ENCODE results near the gene DENND4A. TPM values are rescaled to one million over a fixed set of nuclear protein-coding genes. Genes with fewer than 3 reads are reported as not detected.

DENND4A gene
- total RNA-seq, 2 experiments from 2014 or later, result 39.9 to 41.3 TPM

- no peak for DNase-seq
- Mint-ChIP-seq H3K4me3 (no peak overlapping the region), H3K9me3 (no peaks in the 10 kb centered on the region), H3K36me3 (peaks cover 20% of the 10 kb centered on the region), H3K4me1 (ENCODE audit: low read depth) (peaks cover 9% of the 10 kb centered on the region), H3K27ac (no peak overlapping the region), H3K27me3 (no peaks in the 10 kb centered on the region)
- POLR2A ChIA-PET, result interaction anchor here (0.7 kb wide), 1 partner anchor 674 kb away, joined by 6 read pairs; no protein-coding TSS in a partner anchor
- intact Hi-C loops (cut with micrococcal nuclease), result no loop called here
- CTCF ChIA-PET, result interaction anchor here (0.6 kb wide), 1 partner anchor 243 kb away, joined by 7 read pairs; no protein-coding TSS in a partner anchor
These were observed 138.1 kb downstream of the DENND4A start for GRCh38 chr15:65653801-65654521.

DNA sequence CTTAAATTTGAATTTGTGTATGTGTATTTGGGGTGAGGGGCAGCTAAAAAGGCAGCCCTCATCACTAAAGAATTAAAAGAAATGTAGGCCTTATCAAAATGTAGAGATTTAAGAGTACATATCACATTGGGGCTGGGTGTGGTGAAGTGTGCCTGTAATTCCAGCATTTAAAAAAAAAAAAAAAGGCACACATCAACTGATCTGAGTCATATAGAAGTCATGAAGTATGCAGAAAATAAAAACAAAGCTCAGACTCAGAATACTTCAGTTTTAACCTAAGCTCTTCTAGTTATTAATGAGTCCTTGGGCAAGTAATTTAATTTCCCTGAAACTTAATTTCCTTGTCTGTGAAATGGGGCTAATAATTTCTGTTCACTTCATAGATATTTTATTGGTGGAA is 138.8 kb downstream of the DENND4A start:
- Mint-ChIP-seq H3K36me3 (peaks cover 17% of the 10 kb centered on the region), H3K27me3 (no peaks in the 10 kb centered on the region), H3K27ac (no peak overlapping the region), H3K9me3 (no peaks in the 10 kb centered on the region), H3K4me1 (ENCODE audit: low read depth) (peaks cover 9% of the 10 kb centered on the region), H3K4me3 (no peak overlapping the region)
- intact Hi-C loops (cut with micrococcal nuclease), result no loop called here
- POLR2A ChIA-PET, result interaction anchor here (0.7 kb wide), 1 partner anchor 674 kb away, joined by 6 read pairs; no protein-coding TSS in a partner anchor
- DNase-seq, result no peak
- CTCF ChIA-PET, result interaction anchor here (0.6 kb wide), 1 partner anchor 244 kb away, joined by 7 read pairs; no protein-coding TSS in a partner anchor

DNA sequence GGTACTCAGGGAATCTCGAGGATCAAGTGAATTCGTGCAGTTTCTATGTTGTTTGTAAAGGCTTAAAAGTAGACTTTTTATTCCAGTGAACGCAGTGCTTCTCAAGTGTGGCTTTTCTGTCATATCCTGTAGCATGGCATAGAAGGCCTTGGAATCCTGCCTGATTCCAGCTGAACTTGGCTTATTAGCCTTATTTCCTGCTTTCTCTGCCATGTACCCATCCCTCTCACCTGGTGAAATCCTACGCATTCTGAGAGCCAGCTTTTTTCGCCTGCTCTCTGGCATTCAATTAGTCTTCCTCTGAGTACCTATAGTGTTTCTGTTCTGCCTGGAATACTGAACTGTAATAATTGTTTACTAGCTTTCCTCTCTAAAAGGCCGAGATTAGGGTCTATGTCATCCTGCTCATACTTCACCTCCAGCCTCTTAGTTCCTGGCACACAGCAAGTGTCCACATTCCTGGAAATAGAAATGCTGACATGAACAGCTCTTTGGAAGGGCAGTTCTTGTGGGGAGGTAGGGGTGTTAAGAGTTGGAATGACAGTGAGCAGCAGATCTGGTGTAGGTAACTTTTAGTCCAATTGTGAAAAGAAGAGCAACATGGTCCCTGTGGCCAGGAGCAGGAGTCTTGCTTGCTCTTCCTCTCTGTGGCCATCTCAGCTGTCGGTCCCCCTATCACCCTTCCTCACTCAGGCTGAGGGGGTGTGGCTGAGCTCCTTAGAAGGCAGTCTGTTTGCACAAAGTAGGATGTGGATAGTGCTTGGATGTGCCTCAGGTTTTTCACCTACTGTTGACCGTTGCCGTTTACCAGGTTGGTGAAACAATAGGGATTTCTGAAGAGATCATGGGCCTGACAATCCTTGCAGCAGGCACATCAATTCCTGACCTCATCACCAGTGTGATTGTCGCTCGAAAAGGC is 140.0 kb downstream of the DENND4A start:
- ChIA-PET POLR2A (no interaction called here), CTCF (interaction anchor here (1.1 to 1.2 kb wide), 2 partner anchors 14 to 39 kb away, joined by 3 read pairs; no protein-coding TSS in a partner anchor)
- Mint-ChIP-seq H3K27ac (no peak overlapping the region), H3K4me3 (no peak overlapping the region), H3K9me3 (no peaks in the 10 kb centered on the region), H3K4me1 (ENCODE audit: low read depth) (peaks cover 9% of the 10 kb centered on the region), H3K36me3 (peaks cover 17% of the 10 kb centered on the region), H3K27me3 (no peaks in the 10 kb centered on the region)
- intact Hi-C loops (cut with micrococcal nuclease), result no loop called here
- DNase-seq, result no peak

DNA sequence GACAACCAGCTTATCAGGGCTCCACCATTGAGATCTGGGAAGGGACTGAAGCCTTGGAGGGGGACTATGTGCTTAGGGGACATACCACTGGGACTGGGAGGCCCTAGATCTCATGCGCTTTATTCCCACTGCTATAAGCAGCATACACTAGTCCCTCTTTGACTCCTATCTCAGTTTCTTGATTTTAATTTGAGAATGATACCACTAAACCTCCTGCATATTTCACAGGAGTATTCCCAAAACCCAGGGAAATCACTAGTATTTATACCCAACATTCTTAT is 141.1 kb downstream of the DENND4A start:
- H3K27me3 Mint-ChIP-seq, result no peaks in the 10 kb centered on the region
- peaks cover 17% of the 10 kb centered on the region for H3K36me3 Mint-ChIP-seq
- H3K9me3 Mint-ChIP-seq, result no peaks in the 10 kb centered on the region
- no peak overlapping the region for H3K27ac Mint-ChIP-seq
- no peak for DNase-seq
- H3K4me1 Mint-ChIP-seq (ENCODE audit: low read depth), result peaks cover 9% of the 10 kb centered on the region
- ChIA-PET POLR2A (no interaction called here), CTCF (interaction anchor here (0.6 to 1.4 kb wide), 2 partner anchors 212 to 841 kb away, joined by 3 read pairs; no protein-coding TSS in a partner anchor)
- no peak overlapping the region for H3K4me3 Mint-ChIP-seq
- intact Hi-C loops (cut with micrococcal nuclease), result no loop called here

DNA sequence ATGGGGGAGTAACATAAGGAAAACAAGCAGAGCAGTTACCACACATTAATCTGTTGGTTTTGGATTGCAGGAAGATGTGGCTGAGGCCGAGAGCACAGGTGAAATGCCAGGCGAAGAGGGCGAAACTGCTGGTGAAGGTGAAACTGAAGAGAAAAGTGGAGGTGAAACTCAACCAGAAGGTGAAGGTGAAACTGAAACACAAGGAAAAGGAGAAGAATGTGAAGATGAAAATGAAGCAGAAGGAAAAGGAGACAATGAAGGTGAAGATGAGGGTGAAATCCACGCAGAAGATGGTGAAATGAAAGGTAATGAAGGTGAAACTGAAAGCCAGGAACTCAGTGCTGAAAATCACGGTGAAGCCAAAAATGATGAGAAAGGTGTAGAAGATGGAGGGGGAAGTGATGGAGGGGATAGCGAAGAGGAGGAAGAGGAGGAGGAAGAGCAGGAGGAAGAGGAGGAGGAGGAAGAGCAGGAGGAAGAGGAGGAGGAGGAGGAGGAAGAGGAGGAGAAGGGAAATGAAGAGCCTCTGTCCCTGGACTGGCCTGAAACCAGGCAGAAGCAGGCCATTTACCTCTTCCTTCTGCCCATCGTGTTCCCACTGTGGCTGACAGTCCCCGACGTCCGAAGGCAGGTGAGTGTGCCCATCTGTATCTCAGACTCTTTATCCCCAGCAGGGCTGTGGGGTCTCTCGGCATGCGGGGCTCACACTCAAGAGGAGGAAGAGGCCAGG is 141.6 kb downstream of the DENND4A start:
- CTCF ChIA-PET, result interaction anchor here (0.6 to 1.4 kb wide), 3 partner anchors 14 to 840 kb away, joined by 3 read pairs; no protein-coding TSS in a partner anchor
- intact Hi-C loops (cut with micrococcal nuclease), result no loop called here
- H3K27ac Mint-ChIP-seq, result no peak overlapping the region
- POLR2A ChIA-PET, result no interaction called here
- no peak overlapping the region for H3K4me3 Mint-ChIP-seq
- no peak for DNase-seq
- H3K4me1 Mint-ChIP-seq (ENCODE audit: low read depth), result peaks cover 9% of the 10 kb centered on the region
- H3K9me3 Mint-ChIP-seq, result no peaks in the 10 kb centered on the region
- peaks cover 16% of the 10 kb centered on the region for H3K36me3 Mint-ChIP-seq
- no peaks in the 10 kb centered on the region for H3K27me3 Mint-ChIP-seq

DNA sequence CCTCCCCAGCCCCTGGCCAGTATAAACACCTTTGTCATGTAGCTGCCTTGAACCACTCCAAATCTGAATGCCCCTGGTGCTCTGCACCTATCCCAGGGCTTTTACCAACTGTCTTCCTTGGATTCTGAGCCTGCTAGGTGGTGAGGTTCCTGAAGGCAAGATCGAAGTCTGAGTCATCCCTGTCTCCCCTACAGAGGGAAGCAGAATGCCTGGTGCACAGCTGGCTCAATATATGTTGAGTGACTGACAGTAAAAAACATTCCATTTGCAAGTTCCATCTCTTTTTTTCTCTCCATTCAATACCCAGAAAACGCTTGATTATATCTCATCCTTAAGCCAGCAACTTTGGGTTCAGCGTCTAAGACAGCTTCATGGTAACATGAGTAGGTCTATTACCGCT is 145.6 kb downstream of the DENND4A start:
- H3K27ac Mint-ChIP-seq, result no peak overlapping the region
- ChIA-PET CTCF (interaction anchor here (0.8 kb wide), 1 partner anchor 21 kb away, joined by 3 read pairs; no protein-coding TSS in a partner anchor), POLR2A (interaction anchor here (0.6 kb wide), 1 partner anchor 635 kb away, joined by 3 read pairs; no protein-coding TSS in a partner anchor)
- peaks cover 7% of the 10 kb centered on the region for H3K4me1 Mint-ChIP-seq (ENCODE audit: low read depth)
- H3K4me3 Mint-ChIP-seq, result no peak overlapping the region
- no peaks in the 10 kb centered on the region for H3K27me3 Mint-ChIP-seq
- intact Hi-C loops (cut with micrococcal nuclease), result no loop called here
- H3K36me3 Mint-ChIP-seq, result peaks cover 3% of the 10 kb centered on the region
- H3K9me3 Mint-ChIP-seq, result no peaks in the 10 kb centered on the region
- DNase-seq, result no peak

DNA sequence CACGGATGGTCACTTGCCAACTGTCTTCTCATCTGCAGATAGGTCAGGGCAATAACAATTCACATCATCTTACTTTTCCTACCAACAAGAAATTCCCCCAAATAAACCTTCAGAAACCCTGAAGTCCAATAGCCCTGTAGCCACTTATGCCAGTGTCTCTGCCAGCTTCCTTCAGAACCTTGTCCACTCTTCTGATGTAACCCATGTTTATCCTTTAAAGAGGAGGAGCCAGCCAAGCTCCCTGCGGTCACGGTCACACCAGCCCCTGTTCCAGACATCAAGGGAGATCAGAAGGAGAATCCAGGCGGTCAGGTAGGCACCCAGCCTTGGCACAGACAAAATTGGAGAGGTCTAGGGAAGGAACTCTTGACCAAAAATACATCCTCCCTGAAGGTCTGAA is 146.7 kb downstream of the DENND4A start:
- H3K9me3 Mint-ChIP-seq, result no peaks in the 10 kb centered on the region
- H3K4me3 Mint-ChIP-seq, result no peak overlapping the region
- H3K4me1 Mint-ChIP-seq (ENCODE audit: low read depth), result peaks cover 5% of the 10 kb centered on the region
- no peak overlapping the region for H3K27ac Mint-ChIP-seq
- ChIA-PET CTCF (no interaction called here), POLR2A (no interaction called here)
- peaks cover 2% of the 10 kb centered on the region for H3K36me3 Mint-ChIP-seq
- no peak for DNase-seq
- H3K27me3 Mint-ChIP-seq, result no peaks in the 10 kb centered on the region
- intact Hi-C loops (cut with micrococcal nuclease), result no loop called here

DNA sequence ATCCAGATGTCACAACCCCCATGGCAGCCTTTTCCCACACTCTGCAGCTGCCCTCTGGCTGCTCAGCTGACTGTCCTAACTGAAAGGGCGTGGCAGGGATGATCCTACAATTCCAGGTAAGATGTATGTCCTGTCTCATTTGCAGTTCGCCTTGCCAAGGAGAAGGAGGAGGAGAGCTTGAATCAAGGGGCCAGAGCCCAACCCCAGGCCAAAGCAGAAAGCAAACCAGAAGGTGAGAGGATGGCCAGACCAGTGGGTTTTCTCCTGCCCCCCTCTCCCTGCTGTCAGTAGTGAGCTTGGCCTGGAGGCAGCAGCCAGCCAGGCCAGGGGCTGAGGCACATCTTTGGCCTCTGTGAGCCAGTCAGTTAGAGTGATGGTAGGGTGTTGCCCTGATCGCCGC is 147.8 kb downstream of the DENND4A start:
- intact Hi-C loops (cut with micrococcal nuclease), result no loop called here
- CTCF ChIA-PET, result no interaction called here
- no peak for DNase-seq
- H3K36me3 Mint-ChIP-seq, result no peaks in the 10 kb centered on the region
- no peak overlapping the region for H3K4me3 Mint-ChIP-seq
- H3K9me3 Mint-ChIP-seq, result no peaks in the 10 kb centered on the region
- H3K27ac Mint-ChIP-seq, result no peak overlapping the region
- no peaks in the 10 kb centered on the region for H3K27me3 Mint-ChIP-seq
- POLR2A ChIA-PET, result no interaction called here
- no peaks in the 10 kb centered on the region for H3K4me1 Mint-ChIP-seq (ENCODE audit: low read depth)

- CTCF ChIA-PET, result no interaction called here
- no peak overlapping the region for H3K27ac Mint-ChIP-seq
- no peaks in the 10 kb centered on the region for H3K27me3 Mint-ChIP-seq
- H3K9me3 Mint-ChIP-seq, result no peaks in the 10 kb centered on the region
- H3K4me3 Mint-ChIP-seq, result no peak overlapping the region
- peaks cover 6% of the 10 kb centered on the region for H3K4me1 Mint-ChIP-seq (ENCODE audit: low read depth)
- no peaks in the 10 kb centered on the region for H3K36me3 Mint-ChIP-seq
- POLR2A ChIA-PET, result no interaction called here
- intact Hi-C loops (cut with micrococcal nuclease), result no loop called here
- DNase-seq, result no peak
These were observed 149.5 kb downstream of the DENND4A start for GRCh38 chr15:65642594-65642993.

DNA sequence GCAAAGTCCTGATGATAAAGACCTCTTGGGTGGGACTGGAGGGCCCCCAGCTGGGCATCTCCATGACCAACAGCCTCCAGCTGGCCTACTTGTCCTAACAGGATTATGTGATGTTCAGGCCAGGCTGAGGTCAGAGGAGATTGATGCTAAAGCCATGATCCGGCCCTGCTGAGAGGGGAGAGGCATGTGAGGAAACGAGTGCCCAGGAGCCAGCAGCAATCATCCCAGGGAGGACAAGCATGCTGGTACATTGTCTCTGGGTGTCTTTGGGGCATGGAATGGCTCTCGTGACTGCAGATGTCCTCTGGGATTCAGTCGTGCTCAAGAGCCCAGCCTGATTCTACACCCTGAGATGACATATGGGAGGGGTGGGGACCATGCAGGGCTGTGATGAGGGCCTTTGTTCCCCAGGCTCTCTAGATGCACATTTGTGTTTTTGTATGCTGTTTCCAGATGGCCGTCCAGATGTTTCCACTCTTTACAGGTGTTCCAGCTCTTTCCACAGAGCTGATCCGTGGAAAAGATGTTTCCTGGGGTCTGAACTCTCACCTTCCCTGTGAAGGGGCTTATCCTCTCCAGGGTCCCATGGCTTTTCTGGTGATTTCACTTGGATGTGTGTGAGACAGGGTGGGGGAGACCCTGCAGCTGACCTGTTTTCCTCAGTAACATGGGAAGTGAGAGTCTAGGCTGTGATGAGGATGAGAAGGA is 150.2 kb downstream of the DENND4A start:
- POLR2A ChIA-PET, result no interaction called here
- H3K36me3 Mint-ChIP-seq, result no peaks in the 10 kb centered on the region

DNA sequence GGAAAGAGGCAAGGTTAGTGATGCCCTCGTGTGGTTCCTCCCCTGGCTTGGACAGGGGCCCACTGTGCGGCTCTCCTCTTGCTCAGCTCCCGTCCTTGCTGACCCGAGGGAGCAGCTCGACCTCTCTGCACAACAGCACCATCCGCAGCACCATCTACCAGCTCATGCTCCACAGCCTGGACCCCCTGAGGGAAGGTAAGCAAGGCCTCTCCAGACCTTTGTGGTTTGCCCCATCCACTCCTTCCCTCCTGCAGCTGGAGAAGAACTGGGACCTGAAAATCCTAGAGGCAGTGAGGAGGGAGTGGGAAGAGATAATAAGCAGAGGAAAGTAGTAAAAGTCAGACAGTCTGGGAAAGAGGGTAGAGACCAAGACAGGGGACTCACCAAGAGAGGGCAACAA is 152.6 kb downstream of the DENND4A start:
- no peak for DNase-seq
- H3K4me1 Mint-ChIP-seq (ENCODE audit: low read depth), result peaks cover 6% of the 10 kb centered on the region
- CTCF ChIA-PET, result interaction anchor here (0.8 to 4.2 kb wide), 11 partner anchors 10 to 648 kb away, joined by 4 to 38 read pairs (median 6); partner anchors contain the start of gene INTS14
- intact Hi-C loops (cut with micrococcal nuclease), result loop anchor here (2.0 to 5.0 kb wide), 2 partner anchors 189 to 553 kb away; no protein-coding TSS in a partner anchor
- H3K27ac Mint-ChIP-seq, result no peak overlapping the region
- H3K36me3 Mint-ChIP-seq, result no peaks in the 10 kb centered on the region
- H3K4me3 Mint-ChIP-seq, result no peak overlapping the region
- H3K27me3 Mint-ChIP-seq, result no peaks in the 10 kb centered on the region
- POLR2A ChIA-PET, result no interaction called here
- H3K9me3 Mint-ChIP-seq, result no peaks in the 10 kb centered on the region

More for the DNA sequence above, 150.2 kb downstream of the DENND4A start:
- Mint-ChIP-seq H3K27ac (no peak overlapping the region), H3K4me1 (ENCODE audit: low read depth) (peaks cover 6% of the 10 kb centered on the region), H3K9me3 (no peaks in the 10 kb centered on the region), H3K4me3 (no peak overlapping the region), H3K27me3 (no peaks in the 10 kb centered on the region)
- intact Hi-C loops (cut with micrococcal nuclease), result no loop called here
- CTCF ChIA-PET, result no interaction called here
- no peak for DNase-seq

Data from activated CD4-positive, alpha-beta memory T cell treated with anti-CD3 and anti-CD28 coated beads for 36 hours (primary cell).